Liver (tissue), 9 donors: ENCODE results near the gene TST. TPM values are rescaled to one million over a fixed set of nuclear protein-coding genes. Genes with fewer than 3 reads are reported as not detected.

Source experiments
- DNase-seq: peaks from one replicate; pipeline ENCODE4 v3.0.0-alpha.2; 2017; ENCODE audit warnings: low spot score
- H3K27ac ChIP-seq, 2 donors: one replicate each; pipeline ENCODE4 v1.7.0; 2013; ENCODE audit warnings: inconsistent platforms in 2 of 2, low read length in 2 of 2, control low read depth in 1 of 2, low read depth in 1 of 2, mild to moderate bottlenecking in 1 of 2
- H3K27me3 ChIP-seq, 4 donors: one replicate each; pipeline versions ENCODE4 v1.6.1 to v1.7.0; 2013; ENCODE audit warnings: low read length in 3 of 4, inconsistent platforms in 1 of 4, mild to moderate bottlenecking in 1 of 4, moderate library complexity in 1 of 4; ENCODE audit not compliant: control insufficient read depth in 4 of 4, insufficient read depth in 4 of 4
- H3K36me3 ChIP-seq, 4 donors: one replicate each; pipeline versions ENCODE4 v1.6.1 to v1.7.0; 2013; ENCODE audit warnings: low read length in 3 of 4, mild to moderate bottlenecking in 3 of 4, low read depth in 1 of 4, moderate library complexity in 1 of 4; ENCODE audit not compliant: control insufficient read depth in 4 of 4, insufficient read depth in 3 of 4
- H3K4me1 ChIP-seq, 4 donors: one replicate each; pipeline versions ENCODE4 v1.6.1 to v1.7.0; 2013; ENCODE audit warnings: low read length in 3 of 4, mild to moderate bottlenecking in 3 of 4, moderate library complexity in 1 of 4; ENCODE audit not compliant: control insufficient read depth in 4 of 4, insufficient read depth in 4 of 4
- H3K4me3 ChIP-seq, 3 donors: one replicate each; pipeline versions ENCODE4 v1.6.1 to v1.7.0; 2013; ENCODE audit warnings: low read length in 3 of 3, control low read depth in 1 of 3, low read depth in 1 of 3, mild to moderate bottlenecking in 1 of 3
- H3K9ac ChIP-seq, 2 donors: one replicate each; pipeline ENCODE4 v1.7.0; 2013; ENCODE audit warnings: low read length in 2 of 2, mild to moderate bottlenecking in 2 of 2, moderate library complexity in 2 of 2, control low read depth in 1 of 2, low read depth in 1 of 2
- H3K9me3 ChIP-seq, 4 donors: one replicate each; pipeline versions ENCODE4 v1.6.1 to v1.7.0; 2013; ENCODE audit warnings: low read length in 3 of 4; ENCODE audit not compliant: control insufficient read depth in 4 of 4
- ATF3 ChIP-seq: IDR thresholded peaks from 2 replicates; pipeline ENCODE4 v1.6.1; 2016; ENCODE audit warnings: antibody characterized with exemption
- CTCF ChIP-seq: fragments of 150-350 bp; IDR thresholded peaks from 2 replicates; pipeline ENCODE4 v1.5.1; 2017; ENCODE audit warnings: improper control_type of control experiment, low read depth, low read length; ENCODE audit not compliant: missing input control
- EGR1 ChIP-seq, 2 donors: IDR thresholded peaks; 2 replicates each; pipeline ENCODE4 v1.6.1; 2016 to 2018; ENCODE audit warnings: antibody characterized with exemption in 2 of 2, low read depth in 2 of 2
- FOXA1 ChIP-seq: IDR thresholded peaks from 2 replicates; pipeline ENCODE4 v1.6.1; 2016; ENCODE audit warnings: antibody characterized with exemption
- FOXA2 ChIP-seq: IDR thresholded peaks from 2 replicates; pipeline ENCODE4 v1.6.1; 2016; ENCODE audit warnings: antibody characterized with exemption
- GABPA ChIP-seq, 2 donors: IDR thresholded peaks in 1 of 2; conservative IDR thresholded peaks in 1 of 2; 2 replicates each; pipeline ENCODE4 v1.6.1; 2016; ENCODE audit warnings: antibody characterized with exemption in 2 of 2, mild to moderate bottlenecking in 1 of 2, moderate library complexity in 1 of 2
- HNF4A ChIP-seq, 2 donors: conservative IDR thresholded peaks; 2 replicates each; pipeline ENCODE4 v1.6.1; 2016; ENCODE audit warnings: antibody characterized with exemption in 2 of 2, mild to moderate bottlenecking in 2 of 2
- HNF4G ChIP-seq: IDR thresholded peaks from 2 replicates; pipeline ENCODE4 v1.6.1; 2016; ENCODE audit warnings: antibody characterized with exemption
- NR2F2 ChIP-seq: IDR thresholded peaks from 2 replicates; pipeline ENCODE4 v1.6.1; 2016; ENCODE audit warnings: antibody characterized with exemption
- RAD21 ChIP-seq, 2 donors: IDR thresholded peaks; 2 replicates each; pipeline ENCODE4 v1.6.1; 2016; ENCODE audit warnings: antibody characterized with exemption in 2 of 2, mild to moderate bottlenecking in 2 of 2
- REST ChIP-seq: IDR thresholded peaks from 2 replicates; pipeline ENCODE4 v1.6.1; 2016; ENCODE audit warnings: antibody characterized with exemption, mild to moderate bottlenecking
- RXRA ChIP-seq, 2 donors: IDR thresholded peaks; 2 replicates each; pipeline ENCODE4 v1.6.1; 2017 to 2018; ENCODE audit warnings: antibody characterized with exemption in 2 of 2, mild to moderate bottlenecking in 1 of 2
- SP1 ChIP-seq: IDR thresholded peaks from 2 replicates; pipeline ENCODE4 v1.6.1; 2018; ENCODE audit warnings: antibody characterized with exemption, mild to moderate bottlenecking
- TAF1 ChIP-seq: conservative IDR thresholded peaks from 2 replicates; pipeline ENCODE4 v1.6.1; 2016; ENCODE audit warnings: antibody characterized with exemption, mild to moderate bottlenecking
- YY1 ChIP-seq: IDR thresholded peaks from 2 replicates; pipeline ENCODE4 v1.6.1; 2016; ENCODE audit warnings: antibody characterized with exemption, mild to moderate bottlenecking
- ZBTB33 ChIP-seq: IDR thresholded peaks from 2 replicates; pipeline ENCODE4 v1.6.1; 2016; ENCODE audit warnings: antibody characterized with exemption
- WGBS: extraction: QIAGEN DNeasy Blood & Tissue Kit; methylation state at CpG from one replicate; pipeline ENCODE4 v1.1.7; 2013; 5-methylcytosine and 5-hydroxymethylcytosine counted together
- polyA plus RNA-seq, 2 donors: library from polyadenylated mRNA; stranded (reverse) in 1 of 2; unstranded in 1 of 2; fragments of 200-250 nt in 1 of 2; fragments of >200 nt in 1 of 2; fragmentation: Nextera tagmentation in 1 of 2; extraction: Ambion mirVana in 1 of 2; gene quantifications; one replicate each; pipeline versions ENCODE4 v1.2.1 to v1.2.3, GENCODE V29; 2013 to 2015
- total RNA-seq, 2 donors: library from RNA; depleted of rRNA; stranded (reverse); fragments of >200 nt; gene quantifications; one replicate each; pipeline ENCODE4 v1.2.3, GENCODE V29; 2014
- donor health status: healthy.
- donor health status: healthy.
- donor health status: healthy.
- donor health status: healthy.
- donor health status: healthy.

The TST gene
- total and polyA plus RNA-seq, 4 donors: 186 to 404 (median 292) TPM

GRCh38 chr22:37045958-37046357 is 26.7 kb upstream of the TST start:
- H3K36me3 ChIP-seq: no peaks in the 10 kb centered on the region
- no peaks in the 10 kb centered on the region for H3K27me3 ChIP-seq
- H3K9me3 ChIP-seq: no peaks in the 10 kb centered on the region
- 51% methylated on average over 4 of the region's 4 CpGs for WGBS
- peaks cover 5 to 27% (median 25%) of the 10 kb centered on the region in 4 donors for H3K4me1 ChIP-seq
- H3K9ac ChIP-seq: no peak overlapping the region
- no peak for TF ChIP-seq EGR1 (IDR thresholded peaks at IDR 0.05; ENCODE audit: low read depth in 2 of 2)
- TF ChIP-seq FOXA1: no peak
- no peak for TF ChIP-seq ZBTB33
- peak; percentile 29 for TF ChIP-seq CTCF
- TF ChIP-seq RAD21 (IDR thresholded peaks at IDR 0.05): peak; percentile 57 to 64
- no peak for TF ChIP-seq YY1
- TF ChIP-seq REST: no peak
- TF ChIP-seq NR2F2: no peak
- no peak overlapping the region for H3K27ac ChIP-seq
- DNase-seq: no peak
- no peak overlapping the region for H3K4me3 ChIP-seq

GRCh38 chr22:37044634-37045625 is 25.7 kb upstream of the TST start:
- DNase-seq: no peak
- 61% methylated on average over 9 of the region's 9 CpGs for WGBS
- Histone ChIP-seq H3K9ac (no peak overlapping the region), H3K9me3 (no peaks in the 10 kb centered on the region), H3K4me3 (no peak overlapping the region), H3K27me3 (no peaks in the 10 kb centered on the region), H3K4me1 (peaks cover 8 to 30% (median 26%) of the 10 kb centered on the region in 4 donors), H3K36me3 (no peaks in the 10 kb centered on the region), H3K27ac (no peak overlapping the region)
- no peak for TF ChIP-seq YY1
- no peak for TF ChIP-seq SP1
- no peak for TF ChIP-seq HNF4G
- TF ChIP-seq CTCF: no peak
- TF ChIP-seq NR2F2: no peak
- no peak for TF ChIP-seq ZBTB33
- no peak for TF ChIP-seq GABPA (IDR thresholded peaks at IDR 0.05 in 1 of 2, conservative IDR thresholded peaks at IDR 0.05 in 1 of 2)
- TF ChIP-seq RXRA (IDR thresholded peaks at IDR 0.05): no peak
- TF ChIP-seq HNF4A (conservative IDR thresholded peaks at IDR 0.05): no peak
- TF ChIP-seq FOXA2: no peak
- TF ChIP-seq TAF1: no peak
- TF ChIP-seq ATF3: no peak
